Ascending aorta (tissue), 2 donors: Measurements from ENCODE around the gene TPRG1L. TPM values are rescaled to one million over a fixed set of nuclear protein-coding genes. Genes with fewer than 3 reads are reported as not detected.

ENCODE experiments used
- DNase-seq, 2 donors: peaks; one replicate each; pipeline ENCODE4 v3.0.0-alpha.2; 2019; ENCODE audit warnings: low spot score in 2 of 2
- H3K27ac ChIP-seq, 2 donors: fragments of 200-600 bp; sonication (generic); one replicate each; pipeline ENCODE4 v1.5.1; 2016 to 2017; ENCODE audit warnings: mild to moderate bottlenecking in 1 of 2
- H3K27me3 ChIP-seq: fragments of 200-600 bp; sonication (generic); one replicate; pipeline ENCODE4 v1.5.1; 2017
- H3K36me3 ChIP-seq, 2 donors: fragments of 200-600 bp; sonication (generic); one replicate each; pipeline ENCODE4 v1.5.1; 2016
- H3K4me1 ChIP-seq, 2 donors: fragments of 200-600 bp; sonication (generic); one replicate each; pipeline ENCODE4 v1.5.1; 2016 to 2017; ENCODE audit warnings: mild to moderate bottlenecking in 1 of 2
- H3K4me3 ChIP-seq, 2 donors: fragments of 200-600 bp; sonication (generic); one replicate each; pipeline ENCODE4 v1.5.1; 2016 to 2017; ENCODE audit warnings: mild to moderate bottlenecking in 1 of 2
- H3K9me3 ChIP-seq, 2 donors: fragments of 200-600 bp; sonication (generic); one replicate each; pipeline ENCODE4 v1.5.1; 2016
- intact Hi-C: fragments of 100-400 bp; cut with DNase I; formaldehyde crosslinking; loops from one replicate; pipeline ENCODE4 v1.15.1; 2023
- total RNA-seq: library from RNA; depleted of rRNA; stranded (reverse); fragments of >200 nt; gene quantifications from one replicate; pipeline ENCODE4 v1.1.0, GENCODE V29; 2016
- TF ChIP-seq, protein P1 (sequence below), 3 experiments: fragments of 200-600 bp in 2 of 3; fragments of 450-650 bp in 1 of 3; sonication (generic) in 2 of 3; IDR thresholded peaks; one replicate each; pipeline ENCODE4 v1.5.1; 2016 to 2019; ENCODE audit warnings: antibody characterized with exemption in 3 of 3, mild to moderate bottlenecking in 1 of 3, moderate library complexity in 1 of 3

Gene TPRG1L
- total RNA-seq, 1 donor from 2014 or later = 18.9 TPM

DNA sequence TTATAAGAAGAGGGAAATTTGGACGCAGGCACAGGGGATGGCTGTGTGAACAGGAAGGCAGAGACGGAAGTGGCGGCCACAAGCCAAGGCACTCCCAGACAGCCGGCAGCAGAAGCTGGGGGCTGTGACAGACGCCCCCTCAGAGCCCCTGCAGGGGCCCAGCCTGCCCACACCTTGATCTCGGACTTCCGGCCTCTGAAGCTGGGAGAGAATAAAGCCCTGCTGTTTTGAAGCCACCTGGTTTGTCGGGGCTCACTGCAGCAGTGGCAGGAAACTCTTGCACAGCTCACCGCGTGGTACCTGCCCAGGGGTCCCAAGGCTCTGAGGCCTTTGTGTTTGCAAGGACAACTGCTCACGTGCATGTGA is 27.2 kb upstream of the TPRG1L start:
- no peaks in the 10 kb centered on the region for H3K27me3 ChIP-seq
- no peak for DNase-seq
- H3K4me3 ChIP-seq = no peak overlapping the region
- TF ChIP-seq, protein P1, sequence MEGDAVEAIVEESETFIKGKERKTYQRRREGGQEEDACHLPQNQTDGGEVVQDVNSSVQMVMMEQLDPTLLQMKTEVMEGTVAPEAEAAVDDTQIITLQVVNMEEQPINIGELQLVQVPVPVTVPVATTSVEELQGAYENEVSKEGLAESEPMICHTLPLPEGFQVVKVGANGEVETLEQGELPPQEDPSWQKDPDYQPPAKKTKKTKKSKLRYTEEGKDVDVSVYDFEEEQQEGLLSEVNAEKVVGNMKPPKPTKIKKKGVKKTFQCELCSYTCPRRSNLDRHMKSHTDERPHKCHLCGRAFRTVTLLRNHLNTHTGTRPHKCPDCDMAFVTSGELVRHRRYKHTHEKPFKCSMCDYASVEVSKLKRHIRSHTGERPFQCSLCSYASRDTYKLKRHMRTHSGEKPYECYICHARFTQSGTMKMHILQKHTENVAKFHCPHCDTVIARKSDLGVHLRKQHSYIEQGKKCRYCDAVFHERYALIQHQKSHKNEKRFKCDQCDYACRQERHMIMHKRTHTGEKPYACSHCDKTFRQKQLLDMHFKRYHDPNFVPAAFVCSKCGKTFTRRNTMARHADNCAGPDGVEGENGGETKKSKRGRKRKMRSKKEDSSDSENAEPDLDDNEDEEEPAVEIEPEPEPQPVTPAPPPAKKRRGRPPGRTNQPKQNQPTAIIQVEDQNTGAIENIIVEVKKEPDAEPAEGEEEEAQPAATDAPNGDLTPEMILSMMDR (IDR thresholded peaks at IDR 0.05) = no peak
- no peaks in the 10 kb centered on the region for H3K36me3 ChIP-seq
- intact Hi-C loops = no loop called here
- no peaks in the 10 kb centered on the region for H3K9me3 ChIP-seq
- no peak overlapping the region for H3K27ac ChIP-seq
- no peaks in the 10 kb centered on the region for H3K4me1 ChIP-seq

DNA sequence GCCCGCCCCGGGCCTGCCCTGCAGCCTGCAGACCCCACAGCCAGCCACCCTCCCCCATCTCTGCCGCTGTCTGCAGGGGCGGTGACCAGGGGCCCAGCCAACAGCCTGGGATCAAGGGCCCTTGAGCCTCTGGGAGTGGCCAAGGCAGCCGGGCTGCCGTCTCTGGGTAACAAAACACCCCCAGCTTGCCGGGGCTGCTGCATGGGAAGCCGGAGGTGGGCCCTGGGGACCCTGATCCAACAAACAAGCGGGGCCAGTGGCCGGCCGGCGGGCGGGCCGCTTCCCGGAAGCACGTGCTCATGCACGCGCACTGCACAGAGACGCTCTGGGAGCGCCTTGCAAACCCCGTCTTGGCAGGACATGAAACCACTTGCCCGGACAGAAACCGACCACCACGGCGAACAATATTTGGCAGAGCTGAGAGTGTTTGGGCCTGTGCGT is 26.7 kb upstream of the TPRG1L start:
- DNase-seq = no peak

DNA sequence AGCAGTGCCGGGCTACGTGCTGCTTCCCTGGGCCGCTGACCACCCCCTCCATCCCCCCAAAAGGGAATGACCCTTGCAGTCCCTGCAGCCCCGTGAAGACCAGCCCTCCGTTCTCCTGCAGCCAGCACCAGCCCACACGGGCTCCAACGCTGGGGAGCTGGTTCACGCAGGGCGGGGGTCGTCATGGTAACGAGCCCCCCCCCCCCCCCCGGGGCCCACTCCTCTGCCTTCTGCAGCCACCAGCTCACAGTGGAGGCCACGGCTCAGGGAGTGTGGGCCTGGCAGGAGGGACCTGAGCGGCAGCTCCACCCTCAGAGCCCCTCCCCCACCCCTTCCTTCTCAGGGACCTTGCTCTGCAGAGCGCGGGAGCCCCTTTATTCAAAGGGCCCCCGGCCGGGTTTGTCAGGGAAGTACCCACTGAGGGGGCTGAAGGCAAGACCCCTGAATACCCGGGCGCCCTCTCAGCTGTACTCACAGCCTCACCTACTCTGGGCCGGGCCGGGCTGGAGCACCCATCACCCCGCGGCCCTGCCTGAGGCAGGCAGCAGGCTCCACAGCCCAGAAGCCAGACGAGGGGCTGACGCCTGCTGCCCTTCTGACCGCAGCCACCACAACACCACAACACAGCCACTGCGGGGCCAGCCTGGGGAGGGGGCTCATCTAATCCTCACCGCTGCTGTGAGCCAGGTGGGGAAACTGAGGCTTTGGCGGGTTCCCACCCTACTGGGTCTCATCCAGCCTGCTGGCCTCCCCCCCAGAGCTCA is 26.1 kb upstream of the TPRG1L start:
- TF ChIP-seq, protein P1 (IDR thresholded peaks at IDR 0.05) = no peak
- Histone ChIP-seq H3K27ac (no peak overlapping the region), H3K27me3 (no peaks in the 10 kb centered on the region), H3K4me3 (no peak overlapping the region), H3K4me1 (no peaks in the 10 kb centered on the region), H3K9me3 (no peaks in the 10 kb centered on the region), H3K36me3 (no peaks in the 10 kb centered on the region)
- DNase-seq = no peak
- intact Hi-C loops = no loop called here

More for the DNA sequence above, 26.7 kb upstream of the TPRG1L start:
- no peaks in the 10 kb centered on the region for H3K36me3 ChIP-seq
- H3K4me1 ChIP-seq = no peaks in the 10 kb centered on the region
- no peaks in the 10 kb centered on the region for H3K9me3 ChIP-seq
- TF ChIP-seq, protein P1 (IDR thresholded peaks at IDR 0.05) = no peak
- H3K27ac ChIP-seq = no peak overlapping the region
- H3K4me3 ChIP-seq = no peak overlapping the region
- intact Hi-C loops = no loop called here
- no peaks in the 10 kb centered on the region for H3K27me3 ChIP-seq

DNA sequence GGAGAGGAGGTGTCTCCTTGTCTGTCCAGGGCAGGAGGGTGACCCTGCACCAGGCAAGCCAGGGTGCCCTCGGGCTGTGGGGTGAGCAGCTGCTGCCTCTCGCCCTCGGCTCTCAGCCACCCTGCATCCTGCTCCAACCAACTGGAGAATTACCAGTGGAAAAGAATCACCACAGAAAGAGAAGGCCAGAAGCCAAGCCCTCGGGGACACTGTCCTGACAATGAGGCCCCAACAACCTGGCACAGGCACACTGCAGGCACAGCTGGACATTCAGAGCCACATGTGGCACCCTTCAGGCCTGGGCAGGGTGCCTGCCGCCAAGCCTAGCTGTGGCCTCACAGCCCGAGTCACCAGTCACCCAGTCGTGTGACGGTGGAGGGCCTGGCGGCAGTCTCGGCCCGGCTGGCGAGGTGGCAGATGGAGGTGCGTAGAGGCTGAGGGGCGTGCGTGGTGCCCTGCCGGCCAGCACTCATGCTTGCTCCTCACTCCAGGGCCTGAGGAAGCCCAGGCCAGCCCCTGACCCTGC is 25.5 kb upstream of the TPRG1L start:
- Histone ChIP-seq H3K27me3 (no peaks in the 10 kb centered on the region), H3K4me1 (no peaks in the 10 kb centered on the region), H3K4me3 (no peak overlapping the region), H3K36me3 (no peaks in the 10 kb centered on the region), H3K27ac (no peak overlapping the region), H3K9me3 (no peaks in the 10 kb centered on the region)
- TF ChIP-seq, protein P1 (IDR thresholded peaks at IDR 0.05) = no peak
- intact Hi-C loops = no loop called here
- DNase-seq = no peak

DNA sequence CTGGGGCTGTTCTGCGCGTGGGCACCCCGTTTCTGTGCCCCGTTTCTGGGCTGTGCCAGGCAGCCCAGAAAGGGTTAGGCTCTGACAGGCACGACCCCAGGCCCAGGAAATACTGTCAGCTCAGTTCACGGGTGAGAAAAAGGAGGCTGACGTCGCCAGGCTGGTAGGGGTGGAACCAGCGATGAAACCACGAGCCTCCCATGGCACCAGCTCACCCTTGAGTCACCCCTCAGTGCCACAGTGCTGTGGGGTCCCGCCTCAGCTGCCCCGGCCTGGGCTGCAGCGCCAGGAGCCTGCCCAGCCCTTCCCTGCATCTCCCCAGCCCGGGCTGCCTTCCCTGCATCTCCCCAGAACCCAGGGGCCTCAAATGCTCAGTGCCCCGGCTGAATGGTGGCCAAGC is 25.0 kb upstream of the TPRG1L start:
- no peaks in the 10 kb centered on the region for H3K9me3 ChIP-seq
- H3K27ac ChIP-seq = no peak overlapping the region
- no peak for DNase-seq
- H3K36me3 ChIP-seq = no peaks in the 10 kb centered on the region
- intact Hi-C loops = no loop called here
- TF ChIP-seq, protein P1 (IDR thresholded peaks at IDR 0.05) = no peak
- H3K27me3 ChIP-seq = no peaks in the 10 kb centered on the region
- no peak overlapping the region for H3K4me3 ChIP-seq
- H3K4me1 ChIP-seq = no peaks in the 10 kb centered on the region
